IPS-NIHi11 (cell line): Measurements from ENCODE around the gene LOXL3.

Experiments used
- DNase-seq: peaks from one replicate; pipeline ENCODE4 v3.0.0; 2012; ENCODE audit warnings: mixed read lengths, low spot score

LOXL3 gene

GRCh38 chr2:74553892-74554819 is at the start of gene LOXL3, which contains the start of gene DOK1:
Gene LOXL3, minus strand, starts transcription at chr2:74553942. Its CDS starts 1,308 bp downstream, at chr2:74552634.
Gene DOK1, plus strand, starts transcription at chr2:74554720. Its CDS starts 35 bp downstream, at chr2:74554755.
- peak; percentile 90 for DNase-seq

GRCh38 chr2:74602586-74603281 is 49.0 kb upstream of the LOXL3 start:
- DNase-seq, result no peak

DNA sequence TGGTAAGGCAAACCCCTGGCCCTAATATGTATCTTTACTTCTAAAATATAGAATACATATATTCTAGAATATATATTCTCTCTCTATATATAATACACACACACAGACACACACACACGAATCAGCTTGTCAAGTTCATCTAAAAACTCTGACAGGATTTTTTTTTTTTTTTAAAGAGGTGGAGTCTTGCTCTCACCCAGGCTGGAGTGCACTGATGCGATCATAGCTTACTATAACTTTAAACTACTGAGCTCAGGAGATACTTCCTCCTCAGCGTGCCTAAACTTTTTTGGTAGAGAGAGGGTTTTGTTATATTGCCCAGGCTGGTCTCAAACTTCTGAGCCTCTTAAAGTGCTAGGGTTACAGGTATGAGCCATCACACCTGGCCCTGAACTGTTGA is 45.9 kb upstream of the LOXL3 start:
- no peak for DNase-seq

DNA sequence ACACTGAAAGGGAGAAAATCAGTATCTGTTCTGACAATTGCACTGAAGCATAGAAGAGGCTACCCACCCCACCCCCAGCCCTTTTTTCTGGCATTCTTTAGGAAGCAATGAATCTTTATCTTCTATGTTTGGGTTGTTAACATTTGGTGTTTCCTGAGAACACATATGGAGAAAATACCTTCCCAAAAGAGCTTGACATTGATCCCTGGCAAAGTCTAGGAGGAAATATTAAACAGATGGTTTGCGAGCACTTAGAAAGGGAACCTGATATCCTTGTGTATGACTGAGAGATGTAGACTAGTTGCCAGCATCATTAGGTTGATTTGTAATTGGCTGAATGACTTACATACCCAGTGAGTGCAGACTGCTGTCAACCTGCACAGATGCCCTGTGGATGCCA is 43.7 kb upstream of the LOXL3 start:
- DNase-seq, result no peak

DNA sequence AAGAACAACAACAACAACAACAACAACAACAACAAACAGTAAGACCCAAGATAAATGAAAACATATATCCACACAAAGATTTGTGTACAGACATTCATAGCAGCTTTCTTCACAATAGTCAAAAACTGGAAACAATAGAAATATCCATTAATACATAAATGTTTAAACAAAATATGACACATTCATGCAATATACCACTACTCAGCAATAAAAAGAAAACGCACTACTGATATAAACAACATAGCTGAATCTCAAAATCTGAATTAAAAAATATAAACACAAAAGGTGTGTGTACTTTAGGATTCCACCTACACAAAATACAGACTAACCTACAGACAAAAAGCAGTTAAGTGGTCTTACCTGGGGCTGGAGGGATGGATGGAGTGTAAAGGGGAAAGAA is 42.8 kb upstream of the LOXL3 start:
- no peak for DNase-seq

- no peak for DNase-seq
These were observed 40.4 kb upstream of the LOXL3 start for GRCh38 chr2:74593826-74594772.

- no peak for DNase-seq
These were observed 34.9 kb upstream of the LOXL3 start for GRCh38 chr2:74588664-74589063.

- peak; percentile 79 for DNase-seq
These were observed 34.0 kb upstream of the LOXL3 start for GRCh38 chr2:74587664-74588277.

GRCh38 chr2:74585406-74586185 is 31.9 kb upstream of the LOXL3 start:
- no peak for DNase-seq

- DNase-seq, result no peak
These were observed 30.4 kb upstream of the LOXL3 start for GRCh38 chr2:74584088-74584645.

GRCh38 chr2:74583504-74583903 is 29.8 kb upstream of the LOXL3 start:
- peak; percentile 28 for DNase-seq

DNA sequence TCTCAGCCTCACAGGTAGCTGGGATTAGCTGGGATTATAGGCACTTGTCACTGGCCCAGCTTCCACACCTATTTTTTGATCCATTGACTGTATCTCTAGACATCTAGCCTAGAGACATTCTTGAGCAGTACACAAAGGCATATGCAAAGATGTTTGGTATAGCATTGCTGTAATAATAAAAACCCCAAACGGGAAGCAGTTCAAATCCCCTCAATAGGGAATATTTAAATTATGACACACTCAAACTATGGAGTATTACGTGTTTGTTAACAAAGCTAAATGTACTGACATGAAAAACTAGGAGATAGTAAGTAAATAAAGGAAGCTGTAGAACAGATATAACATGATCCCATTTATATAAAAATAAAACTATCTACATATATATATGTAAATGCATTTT is 28.4 kb upstream of the LOXL3 start:
- DNase-seq, result no peak

DNA sequence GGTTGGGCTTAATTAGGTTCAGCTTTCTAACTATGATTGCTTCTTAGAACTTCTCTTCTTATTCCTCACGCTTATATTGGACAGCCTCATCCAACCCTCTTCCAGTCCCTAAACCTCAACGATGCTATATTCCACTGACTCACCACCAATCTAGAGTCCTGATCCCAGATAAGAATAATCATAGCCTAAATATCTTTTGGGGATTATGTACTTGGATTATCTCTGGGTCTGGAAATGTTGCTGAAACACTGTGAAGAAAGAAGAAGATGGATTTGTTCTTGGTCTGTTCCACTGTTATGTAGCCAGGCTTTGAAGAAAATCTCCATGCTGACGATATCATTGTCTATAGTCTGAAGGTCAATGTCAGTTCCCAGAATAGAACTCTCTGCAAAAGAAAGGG is 27.7 kb upstream of the LOXL3 start:
- DNase-seq, result no peak

DNA sequence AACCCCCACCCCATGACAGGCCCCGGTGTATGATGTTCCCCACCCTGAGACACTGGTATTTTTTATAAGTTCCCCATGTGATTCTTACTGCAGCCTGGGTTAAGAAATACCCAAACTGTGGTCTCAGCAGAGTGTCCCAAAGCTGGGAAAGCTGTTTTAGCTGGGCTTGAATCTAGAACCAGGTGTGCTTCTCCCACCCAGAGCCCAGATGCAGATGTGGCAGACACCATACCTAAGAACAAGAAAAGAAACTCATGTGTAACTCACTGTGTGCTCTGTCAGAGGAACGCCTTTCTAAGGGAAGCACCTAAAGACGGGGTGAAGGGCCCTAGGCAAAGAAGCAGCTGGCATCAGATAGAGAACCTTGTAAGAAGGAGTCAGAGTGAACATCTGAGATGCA is 24.7 kb upstream of the LOXL3 start:
- no peak for DNase-seq

- DNase-seq, result no peak
These were observed 23.7 kb upstream of the LOXL3 start for GRCh38 chr2:74577448-74577847.

GRCh38 chr2:74576863-74577229 is 23.1 kb upstream of the LOXL3 start:
- DNase-seq, result no peak

DNA sequence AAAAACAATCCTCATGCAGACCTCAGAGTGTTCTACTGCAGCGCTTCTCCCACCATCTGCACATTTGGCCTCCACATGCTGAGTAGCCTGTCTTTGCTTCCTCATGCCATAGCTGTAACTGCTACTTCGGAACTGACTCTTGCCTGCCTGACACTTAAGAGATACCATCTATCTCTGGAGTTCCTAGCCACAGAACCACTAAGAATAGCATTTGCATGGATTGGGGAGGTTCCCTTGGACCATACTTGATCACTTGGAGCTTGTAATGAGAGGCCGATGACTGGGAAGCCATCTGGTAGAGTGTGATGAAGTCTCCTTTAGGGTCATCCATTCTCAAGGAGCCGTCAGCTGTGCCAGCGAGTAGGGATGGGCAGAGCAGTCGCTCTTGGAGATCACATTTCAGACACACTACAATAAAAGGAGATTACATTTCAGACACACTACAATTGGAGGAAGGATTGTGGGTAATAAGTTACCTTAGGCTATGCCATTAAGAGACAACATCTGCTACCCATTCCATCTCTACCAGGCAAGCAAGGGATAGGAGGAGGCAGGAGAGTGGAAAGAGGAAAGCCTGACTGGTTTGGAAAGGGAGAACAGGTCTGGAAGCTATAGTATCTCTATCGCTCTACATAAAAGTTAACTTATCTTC is 22.6 kb upstream of the LOXL3 start:
- DNase-seq, result no peak

- no peak for DNase-seq
These were observed 21.6 kb upstream of the LOXL3 start for GRCh38 chr2:74575320-74575719.

- no peak for DNase-seq
These were observed 20.2 kb upstream of the LOXL3 start for GRCh38 chr2:74573747-74574562.
